Neural cell (in vitro differentiated cells): ENCODE results near the gene CCNY. TPM values are rescaled to one million over a fixed set of nuclear protein-coding genes. Genes with fewer than 3 reads are reported as not detected.
A peak's percentile ranks its signal among the peaks of the same experiment; 100 is the strongest.
"Not testable (repeated sequence)": the region's sequence is repeated elsewhere in the genome, so short reads cannot be mapped to it uniquely, and the experiment has no call there.

ENCODE experiments used
- H2AFZ ChIP-seq: fragments of 200-600, 300-800 bp; sonication (generic), shearing (Covaris generic); 2 replicates; pipeline ENCODE4 v1.6.0; 2014; ENCODE audit warnings: low read depth, mild to moderate bottlenecking, antibody characterized with exemption, low read length, moderate library complexity
- H3F3A ChIP-seq: fragments of 200-600 bp; shearing (Covaris generic); 2 replicates; pipeline ENCODE4 v1.6.1; 2016; ENCODE audit warnings: mild to moderate bottlenecking, moderate library complexity, mixed read lengths, antibody characterized with exemption, low read length; ENCODE audit not compliant: insufficient read depth, poor library complexity, severe bottlenecking
- H3K27ac ChIP-seq: fragments of 200-600, 300-800 bp; sonication (generic), shearing (Covaris generic); 2 replicates; pipeline ENCODE4 v1.5.1; 2014; ENCODE audit warnings: mild to moderate bottlenecking, low read length, moderate library complexity
- H3K27me3 ChIP-seq: fragments of 300-800, 200-600 bp; sonication (generic), shearing (Covaris generic); 2 replicates; pipeline ENCODE4 v1.6.0; 2014; ENCODE audit warnings: mild to moderate bottlenecking, low read depth, low read length, moderate library complexity; ENCODE audit not compliant: insufficient read depth
- H3K36me3 ChIP-seq: fragments of 300-800, 200-600 bp; sonication (generic), shearing (Covaris generic); 2 replicates; pipeline ENCODE4 v1.5.1; 2014; ENCODE audit warnings: mild to moderate bottlenecking, antibody characterized with exemption, low read length, moderate library complexity; ENCODE audit not compliant: insufficient read depth
- H3K4me2 ChIP-seq: fragments of 300-800, 200-600 bp; sonication (generic), shearing (Covaris generic); 2 replicates; pipeline ENCODE4 v1.6.0; 2014; ENCODE audit warnings: mild to moderate bottlenecking, low read length
- H3K4me3 ChIP-seq: fragments of 300-800, 200-600 bp; sonication (generic), shearing (Covaris generic); 2 replicates; pipeline ENCODE4 v1.5.1; 2014; ENCODE audit warnings: mild to moderate bottlenecking, low read length, moderate library complexity
- H3K79me2 ChIP-seq: fragments of 200-600 bp; shearing (Covaris generic); replicated peaks from 2 replicates; pipeline ENCODE4 v1.6.0; 2014; ENCODE audit warnings: mild to moderate bottlenecking, low read length, moderate library complexity; ENCODE audit not compliant: insufficient read depth
- H3K9ac ChIP-seq: fragments of 300-800, 200-600 bp; sonication (generic), shearing (Covaris generic); 2 replicates; pipeline ENCODE4 v1.6.1; 2016; ENCODE audit warnings: mild to moderate bottlenecking, low read length, mixed read lengths
- H3K9me2 ChIP-seq: fragments of 200-600 bp; shearing (Covaris generic); 2 replicates; pipeline ENCODE4 v1.6.1; 2016; ENCODE audit warnings: mild to moderate bottlenecking, low read length, mixed read lengths; ENCODE audit not compliant: insufficient read depth
- H3K9me3 ChIP-seq: fragments of 200-600, 300-800 bp; sonication (generic), shearing (Covaris generic); 2 replicates; pipeline ENCODE4 v1.6.1; 2016; ENCODE audit warnings: mild to moderate bottlenecking, mixed run types, low read length, moderate library complexity, mixed read lengths
- H4K20me1 ChIP-seq: fragments of 200-600 bp; shearing (Covaris generic); 2 replicates; pipeline ENCODE4 v1.6.1; 2016; ENCODE audit warnings: mild to moderate bottlenecking, mixed run types; ENCODE audit not compliant: insufficient read depth
- EP300 ChIP-seq: fragments of 450-650 bp; conservative IDR thresholded peaks from 2 replicates; pipeline ENCODE4 v1.6.1; 2014; ENCODE audit warnings: antibody characterized with exemption, mild to moderate bottlenecking, moderate library complexity; ENCODE audit not compliant: poor library complexity, severe bottlenecking
- EZH2 ChIP-seq: fragments of 200-600, 300-800 bp; shearing (Covaris generic), sonication (generic); IDR thresholded peaks from 2 replicates; pipeline ENCODE4 v1.6.1; 2014; ENCODE audit warnings: antibody characterized with exemption, low read length, borderline replicate concordance, mild to moderate bottlenecking; ENCODE audit not compliant: insufficient read depth, poor library complexity, severe bottlenecking
- MXI1 ChIP-seq: fragments of 450-650 bp; conservative IDR thresholded peaks from 2 replicates; pipeline ENCODE4 v1.6.1; 2014; ENCODE audit warnings: antibody characterized with exemption, mild to moderate bottlenecking; ENCODE audit not compliant: poor library complexity, severe bottlenecking
- POLR2AphosphoS5 ChIP-seq: IDR thresholded peaks from 2 replicates; pipeline ENCODE4 v1.6.1; 2012
- RAD21 ChIP-seq: fragments of 450-650 bp; conservative IDR thresholded peaks from 2 replicates; pipeline ENCODE4 v1.6.1; 2014; ENCODE audit warnings: antibody characterized with exemption, mild to moderate bottlenecking, moderate library complexity
- SMC3 ChIP-seq: fragments of 450-650 bp; conservative IDR thresholded peaks from 2 replicates; pipeline ENCODE4 v1.6.1; 2014; ENCODE audit warnings: antibody characterized with exemption, mild to moderate bottlenecking, moderate library complexity; ENCODE audit not compliant: poor library complexity
- TAF1 ChIP-seq: IDR thresholded peaks from 2 replicates; pipeline ENCODE4 v1.6.1; 2012; ENCODE audit warnings: low read depth
- polyA plus RNA-seq: library from polyadenylated mRNA; depleted of rRNA; stranded (reverse); fragments of >200 nt; gene quantifications from 2 replicates; pipeline ENCODE4 v1.2.3, GENCODE V29; 2014
- TF ChIP-seq, protein P1 (sequence below): fragments of 450-650 bp; IDR thresholded peaks from 2 replicates; pipeline ENCODE4 v1.5.1; 2014; ENCODE audit warnings: antibody characterized with exemption, mild to moderate bottlenecking, moderate library complexity; ENCODE audit not compliant: poor library complexity, severe bottlenecking
- TF ChIP-seq, protein P2 (sequence below): IDR thresholded peaks from 2 replicates; pipeline ENCODE4 v1.6.1; 2012; ENCODE audit warnings: borderline replicate concordance

The CCNY gene
- polyA plus RNA-seq, 1 donor from 2014 or later, result 36.4 TPM

DNA sequence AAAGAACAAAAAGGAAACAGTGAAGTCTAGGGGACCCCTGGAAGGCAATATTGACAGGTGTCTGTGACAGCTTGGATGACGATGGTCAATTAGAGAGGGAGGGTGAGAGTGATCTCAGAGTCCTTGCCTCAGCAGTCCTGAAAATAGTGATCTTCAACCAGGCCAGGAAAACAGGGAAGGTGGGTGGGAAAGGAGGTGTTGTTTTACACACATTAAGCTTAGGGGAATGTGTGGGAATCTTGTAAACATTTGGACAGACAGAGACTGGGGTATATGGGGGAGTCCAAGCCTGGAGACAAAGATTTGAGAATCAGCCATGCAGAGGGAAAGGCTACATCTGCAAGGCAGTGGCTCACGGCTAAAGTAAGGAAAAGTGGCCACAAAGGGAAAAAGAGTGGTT lies 27.5 kb upstream of the CCNY start:
- TF ChIP-seq POLR2AphosphoS5 (no peak), EZH2 (no peak), SMC3 (no peak), EP300 (no peak), MXI1 (no peak), TAF1 (no peak), RAD21 (no peak)
- TF ChIP-seq, protein P1, sequence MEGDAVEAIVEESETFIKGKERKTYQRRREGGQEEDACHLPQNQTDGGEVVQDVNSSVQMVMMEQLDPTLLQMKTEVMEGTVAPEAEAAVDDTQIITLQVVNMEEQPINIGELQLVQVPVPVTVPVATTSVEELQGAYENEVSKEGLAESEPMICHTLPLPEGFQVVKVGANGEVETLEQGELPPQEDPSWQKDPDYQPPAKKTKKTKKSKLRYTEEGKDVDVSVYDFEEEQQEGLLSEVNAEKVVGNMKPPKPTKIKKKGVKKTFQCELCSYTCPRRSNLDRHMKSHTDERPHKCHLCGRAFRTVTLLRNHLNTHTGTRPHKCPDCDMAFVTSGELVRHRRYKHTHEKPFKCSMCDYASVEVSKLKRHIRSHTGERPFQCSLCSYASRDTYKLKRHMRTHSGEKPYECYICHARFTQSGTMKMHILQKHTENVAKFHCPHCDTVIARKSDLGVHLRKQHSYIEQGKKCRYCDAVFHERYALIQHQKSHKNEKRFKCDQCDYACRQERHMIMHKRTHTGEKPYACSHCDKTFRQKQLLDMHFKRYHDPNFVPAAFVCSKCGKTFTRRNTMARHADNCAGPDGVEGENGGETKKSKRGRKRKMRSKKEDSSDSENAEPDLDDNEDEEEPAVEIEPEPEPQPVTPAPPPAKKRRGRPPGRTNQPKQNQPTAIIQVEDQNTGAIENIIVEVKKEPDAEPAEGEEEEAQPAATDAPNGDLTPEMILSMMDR, result no peak
- Histone ChIP-seq H3K36me3 (no peaks in the 10 kb centered on the region), H3K9me2 (no peaks in the 10 kb centered on the region), H3K27me3 (no peaks in the 10 kb centered on the region), H2AFZ (no peak overlapping the region), H3K79me2 (no peaks in the 10 kb centered on the region), H3F3A (no peaks in the 10 kb centered on the region), H4K20me1 (no peaks in the 10 kb centered on the region), H3K9ac (no peak overlapping the region), H3K9me3 (no peaks in the 10 kb centered on the region), H3K27ac (peak overlapping the region; percentile 8), H3K4me3 (no peak overlapping the region), H3K4me2 (no peak overlapping the region)

DNA sequence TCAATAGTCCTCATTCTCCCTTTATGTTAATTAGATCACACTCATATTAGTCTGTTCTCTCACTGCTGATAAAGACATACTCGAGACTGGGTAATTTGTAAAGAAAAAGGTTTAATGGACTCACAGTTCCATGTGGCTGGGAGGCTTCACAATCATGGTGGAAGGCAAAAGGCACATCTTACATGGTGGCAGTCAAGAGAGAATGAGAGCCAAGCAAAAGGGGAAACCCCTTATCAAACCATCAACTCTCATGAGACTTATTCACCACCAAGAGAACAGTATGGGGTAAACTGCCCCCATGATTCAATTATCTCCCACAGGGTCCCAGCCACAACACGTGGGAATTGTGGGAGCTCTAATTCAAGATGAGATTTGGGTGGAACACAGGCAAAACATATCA lies 22.2 kb upstream of the CCNY start:
- not testable (repeated sequence) for H3K79me2 ChIP-seq, H3K4me2 ChIP-seq, H3K9me2 ChIP-seq, H3K9ac ChIP-seq, H3K27me3 ChIP-seq, H2AFZ ChIP-seq, H3F3A ChIP-seq, H4K20me1 ChIP-seq, H3K9me3 ChIP-seq, H3K4me3 ChIP-seq, H3K36me3 ChIP-seq, H3K27ac ChIP-seq

DNA sequence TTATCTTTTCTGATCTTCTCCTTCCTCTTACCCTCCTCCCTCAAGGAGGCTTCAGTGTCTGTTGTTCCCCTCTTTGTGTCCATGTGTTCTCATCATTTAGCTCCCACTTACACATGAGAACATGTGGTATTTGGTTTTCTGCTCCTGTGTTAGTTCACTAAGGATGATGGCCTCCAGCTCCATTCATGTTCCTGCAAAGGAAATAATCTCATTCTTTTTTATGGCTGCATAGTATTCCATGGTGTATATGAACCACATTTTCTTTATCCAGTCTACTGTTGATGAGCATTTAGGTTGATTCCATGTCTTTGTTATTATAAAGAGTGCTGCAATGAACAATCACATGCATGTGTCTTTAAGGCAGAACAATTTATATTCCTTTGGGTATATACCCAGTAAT lies 21.1 kb upstream of the CCNY start:
- not testable (repeated sequence) for H3K27ac ChIP-seq, H3F3A ChIP-seq, H3K27me3 ChIP-seq, H3K36me3 ChIP-seq, H2AFZ ChIP-seq, H3K9me3 ChIP-seq, H3K4me3 ChIP-seq, H3K9me2 ChIP-seq, H3K9ac ChIP-seq, H3K4me2 ChIP-seq, H4K20me1 ChIP-seq, H3K79me2 ChIP-seq

DNA sequence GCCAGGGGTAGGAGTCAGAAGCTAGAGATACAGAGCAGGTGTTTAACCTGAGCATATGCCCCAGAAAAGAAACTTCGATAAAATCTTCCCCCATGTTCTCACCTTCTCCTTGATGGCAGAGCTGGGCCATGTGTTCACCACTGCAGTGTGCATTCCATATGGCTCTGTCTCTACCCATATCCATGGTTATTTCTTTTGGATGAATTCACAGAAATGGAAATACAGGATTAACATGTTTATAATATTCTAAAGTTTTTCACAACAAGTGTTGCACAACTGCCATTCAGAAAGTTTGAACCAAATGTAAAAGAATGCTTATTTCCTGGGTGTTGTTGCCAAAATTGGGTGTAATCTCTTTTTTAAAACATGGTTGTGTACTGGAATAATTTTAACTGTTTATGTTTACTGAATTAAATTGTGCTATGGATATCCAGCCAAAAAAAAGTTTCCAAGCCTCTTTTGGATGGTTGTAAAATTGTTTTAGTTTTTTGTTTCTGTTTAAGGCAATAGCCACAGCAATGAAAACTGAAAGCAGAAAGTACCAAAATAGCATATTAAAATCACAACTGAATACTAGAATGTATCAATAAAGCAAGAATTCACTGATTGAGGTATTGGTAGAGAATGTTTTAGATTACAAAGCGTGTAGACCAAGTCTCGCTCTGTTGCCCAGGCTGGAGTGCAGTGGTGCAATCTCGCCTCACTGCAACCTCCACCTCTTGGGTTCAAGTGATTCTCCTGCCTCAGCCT lies 19.9 kb upstream of the CCNY start:
- no peaks in the 10 kb centered on the region for H3K27me3 ChIP-seq
- H3K4me3 ChIP-seq, result no peak overlapping the region
- H3K9ac ChIP-seq, result no peak overlapping the region
- no peak overlapping the region for H3K27ac ChIP-seq
- no peaks in the 10 kb centered on the region for H3F3A ChIP-seq
- H3K36me3 ChIP-seq, result no peaks in the 10 kb centered on the region
- no peaks in the 10 kb centered on the region for H3K9me3 ChIP-seq
- H3K4me2 ChIP-seq, result no peak overlapping the region
- H3K9me2 ChIP-seq, result no peaks in the 10 kb centered on the region
- peaks cover 4% of the 10 kb centered on the region for H3K79me2 ChIP-seq
- H4K20me1 ChIP-seq, result no peaks in the 10 kb centered on the region
- no peak overlapping the region for H2AFZ ChIP-seq
- no peak for TF ChIP-seq EZH2
- TF ChIP-seq, protein P1, result no peak
- TF ChIP-seq SMC3, result no peak
- TF ChIP-seq POLR2AphosphoS5, result no peak
- no peak for TF ChIP-seq RAD21
- TF ChIP-seq, protein P2, sequence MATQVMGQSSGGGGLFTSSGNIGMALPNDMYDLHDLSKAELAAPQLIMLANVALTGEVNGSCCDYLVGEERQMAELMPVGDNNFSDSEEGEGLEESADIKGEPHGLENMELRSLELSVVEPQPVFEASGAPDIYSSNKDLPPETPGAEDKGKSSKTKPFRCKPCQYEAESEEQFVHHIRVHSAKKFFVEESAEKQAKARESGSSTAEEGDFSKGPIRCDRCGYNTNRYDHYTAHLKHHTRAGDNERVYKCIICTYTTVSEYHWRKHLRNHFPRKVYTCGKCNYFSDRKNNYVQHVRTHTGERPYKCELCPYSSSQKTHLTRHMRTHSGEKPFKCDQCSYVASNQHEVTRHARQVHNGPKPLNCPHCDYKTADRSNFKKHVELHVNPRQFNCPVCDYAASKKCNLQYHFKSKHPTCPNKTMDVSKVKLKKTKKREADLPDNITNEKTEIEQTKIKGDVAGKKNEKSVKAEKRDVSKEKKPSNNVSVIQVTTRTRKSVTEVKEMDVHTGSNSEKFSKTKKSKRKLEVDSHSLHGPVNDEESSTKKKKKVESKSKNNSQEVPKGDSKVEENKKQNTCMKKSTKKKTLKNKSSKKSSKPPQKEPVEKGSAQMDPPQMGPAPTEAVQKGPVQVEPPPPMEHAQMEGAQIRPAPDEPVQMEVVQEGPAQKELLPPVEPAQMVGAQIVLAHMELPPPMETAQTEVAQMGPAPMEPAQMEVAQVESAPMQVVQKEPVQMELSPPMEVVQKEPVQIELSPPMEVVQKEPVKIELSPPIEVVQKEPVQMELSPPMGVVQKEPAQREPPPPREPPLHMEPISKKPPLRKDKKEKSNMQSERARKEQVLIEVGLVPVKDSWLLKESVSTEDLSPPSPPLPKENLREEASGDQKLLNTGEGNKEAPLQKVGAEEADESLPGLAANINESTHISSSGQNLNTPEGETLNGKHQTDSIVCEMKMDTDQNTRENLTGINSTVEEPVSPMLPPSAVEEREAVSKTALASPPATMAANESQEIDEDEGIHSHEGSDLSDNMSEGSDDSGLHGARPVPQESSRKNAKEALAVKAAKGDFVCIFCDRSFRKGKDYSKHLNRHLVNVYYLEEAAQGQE, result no peak
- TF ChIP-seq MXI1, result no peak
- no peak for TF ChIP-seq TAF1
- TF ChIP-seq EP300, result no peak
